T follicular helper cell (primary cell): ENCODE results near the gene CDC42SE1.
A peak's percentile ranks its signal among the peaks of the same experiment; 100 is the strongest.

ENCODE experiments used
- DNase-seq: peaks from one replicate; pipeline ENCODE4 v3.0.0-alpha.2; 2020; ENCODE audit warnings: low read depth

Gene CDC42SE1

GRCh38 chr1:151051356-151052009 lies 7.9 kb downstream of the CDC42SE1 start:
- no peak for DNase-seq

GRCh38 chr1:151050051-151050688 lies 9.3 kb downstream of the CDC42SE1 start:
- no peak for DNase-seq

- no peak for DNase-seq
Observed at GRCh38 chr1:151049458-151049857, 10.0 kb downstream of the CDC42SE1 start.

GRCh38 chr1:151048645-151049032 lies 10.8 kb downstream of the CDC42SE1 start:
- DNase-seq = no peak

GRCh38 chr1:151047925-151048644 lies 11.3 kb downstream of the CDC42SE1 start:
- DNase-seq = peak; percentile 31

- DNase-seq = peak; percentile 30
Observed at GRCh38 chr1:151047591-151047924, 11.9 kb downstream of the CDC42SE1 start, which contains the start of gene C1orf56. TSS of gene C1orf56 (plus strand) at chr1:151047751. CDS start at chr1:151047848, 97 bp downstream.

- DNase-seq = no peak
Observed at GRCh38 chr1:151043163-151043562, 16.3 kb downstream of the CDC42SE1 start.

- DNase-seq = no peak
Observed at GRCh38 chr1:151039521-151039920, 19.9 kb downstream of the CDC42SE1 start.

- DNase-seq = no peak
Observed at GRCh38 chr1:151037032-151037431, 22.4 kb downstream of the CDC42SE1 start.

GRCh38 chr1:151036356-151036755 lies 23.1 kb downstream of the CDC42SE1 start, which contains the start of gene BNIPL:
TSS of gene BNIPL (plus strand) at chr1:151036586. CDS start at chr1:151036726, 140 bp downstream.
- no peak for DNase-seq

- DNase-seq = no peak
Observed at GRCh38 chr1:151035167-151035566, 24.3 kb downstream of the CDC42SE1 start.

GRCh38 chr1:151032164-151032563 lies 27.3 kb downstream of the CDC42SE1 start:
- DNase-seq = no peak

GRCh38 chr1:151026460-151026859 lies 33.0 kb downstream of the CDC42SE1 start:
- DNase-seq = no peak

- DNase-seq = peak; percentile 79
Observed at GRCh38 chr1:151024540-151025146, 34.8 kb downstream of the CDC42SE1 start.

- no peak for DNase-seq
Observed at GRCh38 chr1:151013518-151013917, 45.9 kb downstream of the CDC42SE1 start.

- no peak for DNase-seq
Observed at GRCh38 chr1:151012684-151013471, 46.5 kb downstream of the CDC42SE1 start.

- no peak for DNase-seq
Observed at GRCh38 chr1:151011154-151011850, 48.1 kb downstream of the CDC42SE1 start.

GRCh38 chr1:151010346-151010726 lies 49.1 kb downstream of the CDC42SE1 start:
- DNase-seq = no peak

- no peak for DNase-seq
Observed at GRCh38 chr1:151009674-151010345, 49.6 kb downstream of the CDC42SE1 start.

- no peak for DNase-seq
Observed at GRCh38 chr1:151009206-151009587, 50.2 kb downstream of the CDC42SE1 start.
